ENCODE measurements around the gene MAP7.
"Not testable (repeated sequence)": the region's sequence is repeated elsewhere in the genome, so short reads cannot be mapped to it uniquely, and the experiment has no call there.

MAP7 gene

GRCh38 chr6:136411453-136412354 lies 138.5 kb downstream of the MAP7 start:
- no peak for DNase-seq

GRCh38 chr6:136411025-136411325 lies 139.2 kb downstream of the MAP7 start:
- DNase-seq, result no peak

- DNase-seq, result no peak
These were observed 139.8 kb downstream of the MAP7 start for GRCh38 chr6:136410201-136411024.

GRCh38 chr6:136409597-136409996 lies 140.6 kb downstream of the MAP7 start:
- no peak for DNase-seq

GRCh38 chr6:136408204-136408603 lies 142.0 kb downstream of the MAP7 start:
- DNase-seq, result no peak

GRCh38 chr6:136405420-136406029 lies 144.7 kb downstream of the MAP7 start:
- DNase-seq, result no peak

- DNase-seq, result no peak
These were observed 145.4 kb downstream of the MAP7 start for GRCh38 chr6:136404627-136405419.

- DNase-seq, result no peak
These were observed 146.2 kb downstream of the MAP7 start for GRCh38 chr6:136404007-136404406.

GRCh38 chr6:136403110-136403980 lies 146.9 kb downstream of the MAP7 start:
- DNase-seq, result no peak

GRCh38 chr6:136401749-136402148 lies 148.5 kb downstream of the MAP7 start:
- no peak for DNase-seq

GRCh38 chr6:136401236-136401635 lies 149.0 kb downstream of the MAP7 start:
- DNase-seq, result not testable (repeated sequence)

- no peak for DNase-seq
These were observed 151.8 kb downstream of the MAP7 start for GRCh38 chr6:136398453-136398852.

- no peak for DNase-seq
These were observed 153.3 kb downstream of the MAP7 start for GRCh38 chr6:136396908-136397307.

GRCh38 chr6:136390959-136391358 lies 159.3 kb downstream of the MAP7 start:
- not testable (repeated sequence) for DNase-seq

GRCh38 chr6:136387316-136387715 lies 162.9 kb downstream of the MAP7 start:
- DNase-seq, result no peak

GRCh38 chr6:136383268-136383937 lies 166.8 kb downstream of the MAP7 start:
- no peak for DNase-seq

- no peak for DNase-seq
These were observed 167.5 kb downstream of the MAP7 start for GRCh38 chr6:136382676-136383252.

- no peak for DNase-seq
These were observed 171.3 kb downstream of the MAP7 start for GRCh38 chr6:136378888-136379287.

GRCh38 chr6:136375836-136376235 lies 174.4 kb downstream of the MAP7 start:
- not testable (repeated sequence) for DNase-seq

GRCh38 chr6:136371959-136372358 lies 178.3 kb downstream of the MAP7 start:
- DNase-seq, result no peak
